ENCODE data around the gene RNU5B-1. TPM values are rescaled to one million over a fixed set of nuclear protein-coding genes. Genes with fewer than 3 reads are reported as not detected.

RNU5B-1 gene
- total RNA-seq, 3 donors from 2014 or later = not detected

DNA sequence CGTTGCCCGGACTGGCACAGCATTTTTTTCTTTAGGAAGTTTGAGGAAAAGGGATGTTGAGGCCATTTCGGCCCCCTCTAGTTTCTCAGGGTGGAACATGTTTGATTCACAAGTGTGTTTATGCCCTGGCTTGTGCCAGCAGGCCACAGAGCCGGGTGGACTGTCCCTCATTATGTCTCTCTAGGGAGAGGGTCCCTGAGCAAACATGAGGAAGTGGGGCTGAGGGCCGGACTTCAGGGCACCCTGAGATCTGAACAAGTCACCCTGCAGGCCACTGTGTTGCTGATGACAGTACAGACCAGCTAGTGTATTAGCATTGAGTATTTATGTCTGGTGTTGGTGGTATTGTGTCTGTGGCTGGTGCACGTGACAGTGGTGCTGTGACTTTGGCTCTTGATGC, 34.9 kb downstream of the RNU5B-1 start:
- H3K36me3 ChIP-seq = no peaks in the 10 kb centered on the region
- no peaks in the 10 kb centered on the region for H3K4me1 ChIP-seq
- intact Hi-C loops (cut with DNase I; ENCODE audit: low total_unique reads) = no loop called here
- H3K27me3 ChIP-seq = no peaks in the 10 kb centered on the region
- no peak for DNase-seq (ENCODE audit: low spot score in 2 of 2)
- no peaks in the 10 kb centered on the region for H3K9me3 ChIP-seq
- H3K27ac ChIP-seq = no peak overlapping the region
- no peak overlapping the region for H3K4me3 ChIP-seq
- TF ChIP-seq POLR2AphosphoS5 (IDR thresholded peaks at IDR 0.05) (no peak), POLR2A (IDR thresholded peaks at IDR 0.05) (no peak)
- TF ChIP-seq, protein P1, sequence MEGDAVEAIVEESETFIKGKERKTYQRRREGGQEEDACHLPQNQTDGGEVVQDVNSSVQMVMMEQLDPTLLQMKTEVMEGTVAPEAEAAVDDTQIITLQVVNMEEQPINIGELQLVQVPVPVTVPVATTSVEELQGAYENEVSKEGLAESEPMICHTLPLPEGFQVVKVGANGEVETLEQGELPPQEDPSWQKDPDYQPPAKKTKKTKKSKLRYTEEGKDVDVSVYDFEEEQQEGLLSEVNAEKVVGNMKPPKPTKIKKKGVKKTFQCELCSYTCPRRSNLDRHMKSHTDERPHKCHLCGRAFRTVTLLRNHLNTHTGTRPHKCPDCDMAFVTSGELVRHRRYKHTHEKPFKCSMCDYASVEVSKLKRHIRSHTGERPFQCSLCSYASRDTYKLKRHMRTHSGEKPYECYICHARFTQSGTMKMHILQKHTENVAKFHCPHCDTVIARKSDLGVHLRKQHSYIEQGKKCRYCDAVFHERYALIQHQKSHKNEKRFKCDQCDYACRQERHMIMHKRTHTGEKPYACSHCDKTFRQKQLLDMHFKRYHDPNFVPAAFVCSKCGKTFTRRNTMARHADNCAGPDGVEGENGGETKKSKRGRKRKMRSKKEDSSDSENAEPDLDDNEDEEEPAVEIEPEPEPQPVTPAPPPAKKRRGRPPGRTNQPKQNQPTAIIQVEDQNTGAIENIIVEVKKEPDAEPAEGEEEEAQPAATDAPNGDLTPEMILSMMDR (IDR thresholded peaks at IDR 0.05) = no peak

DNA sequence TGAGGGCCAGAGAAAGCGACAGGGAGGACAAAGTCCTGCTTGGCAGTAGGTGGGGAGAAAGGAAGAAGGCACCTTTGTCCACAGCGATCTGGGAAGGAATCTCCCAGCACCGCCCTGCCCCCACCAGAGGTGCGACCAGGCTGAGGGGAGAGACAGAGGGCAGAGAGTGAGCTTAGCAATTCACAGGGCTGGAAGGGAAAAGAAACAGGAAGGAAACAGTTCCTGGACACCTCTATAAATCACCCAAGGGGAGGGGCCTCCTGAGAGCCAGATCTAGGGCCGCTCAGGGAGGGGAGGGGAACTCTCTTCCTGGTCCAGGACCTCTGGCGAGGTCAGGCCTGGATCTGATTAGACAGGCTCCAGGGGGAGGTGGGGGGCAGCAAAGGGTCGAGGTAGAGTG, 35.4 kb downstream of the RNU5B-1 start:
- intact Hi-C loops (cut with DNase I; ENCODE audit: low total_unique reads) = no loop called here
- H3K27me3 ChIP-seq = no peaks in the 10 kb centered on the region
- no peaks in the 10 kb centered on the region for H3K36me3 ChIP-seq
- no peaks in the 10 kb centered on the region for H3K9me3 ChIP-seq
- no peak overlapping the region for H3K4me3 ChIP-seq
- DNase-seq (ENCODE audit: low spot score in 2 of 2) = no peak
- no peaks in the 10 kb centered on the region for H3K4me1 ChIP-seq
- no peak for TF ChIP-seq POLR2AphosphoS5 (IDR thresholded peaks at IDR 0.05)
- TF ChIP-seq, protein P1 (IDR thresholded peaks at IDR 0.05) = no peak
- no peak overlapping the region for H3K27ac ChIP-seq

DNA sequence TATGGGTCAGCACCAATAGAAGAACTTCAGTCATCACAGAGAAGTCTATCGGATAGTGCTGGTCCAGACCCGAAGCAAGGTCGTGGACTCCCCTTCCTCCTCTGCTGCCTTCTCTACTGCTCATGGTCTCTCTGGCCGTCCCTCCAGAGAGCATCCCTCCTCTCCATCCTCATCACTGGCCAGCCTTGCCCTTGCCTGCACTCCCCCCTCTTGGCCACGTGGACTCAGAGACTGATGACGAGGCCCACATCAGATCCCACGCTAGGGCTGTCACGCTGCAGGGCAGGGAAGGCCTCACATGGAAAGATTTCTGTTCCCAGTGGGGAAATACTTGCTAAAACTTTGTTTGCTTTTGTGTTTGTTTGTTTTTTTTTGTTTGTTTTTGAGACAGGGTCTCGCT, 38.0 kb downstream of the RNU5B-1 start:
- no peak for DNase-seq (ENCODE audit: low spot score in 2 of 2)
- intact Hi-C loops (cut with DNase I; ENCODE audit: low total_unique reads) = no loop called here

DNA sequence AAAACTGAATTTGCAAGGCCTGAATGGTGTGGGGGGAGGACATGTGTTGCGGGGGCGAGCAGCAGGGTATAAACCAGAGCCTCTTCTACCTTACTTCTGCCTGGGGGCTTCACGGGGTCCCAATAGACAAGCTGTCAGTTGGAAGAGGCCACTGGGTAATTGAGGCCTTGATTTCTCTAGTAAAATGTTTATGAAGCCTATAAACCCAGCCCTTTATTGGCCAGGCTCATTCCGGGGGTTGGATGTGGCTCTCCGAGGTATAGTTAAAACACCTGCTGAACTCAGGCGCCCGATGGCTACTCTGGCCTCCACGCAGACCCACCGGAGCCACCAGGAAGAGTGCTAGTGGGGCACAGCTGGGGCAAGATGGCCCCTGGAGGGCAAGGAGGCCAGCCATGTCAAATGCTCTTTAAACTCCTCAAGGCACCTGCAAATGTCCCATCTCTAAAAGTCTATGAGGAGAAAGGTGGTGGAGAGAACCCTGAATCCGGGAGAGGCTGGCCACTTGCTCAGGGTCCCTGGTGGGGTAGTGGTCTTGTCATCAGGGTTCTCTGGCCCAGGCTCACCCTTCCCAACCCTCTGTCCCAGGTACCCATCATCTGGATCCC, 39.0 kb downstream of the RNU5B-1 start:
- H3K9me3 ChIP-seq = no peaks in the 10 kb centered on the region
- H3K27me3 ChIP-seq = no peaks in the 10 kb centered on the region
- intact Hi-C loops (cut with DNase I; ENCODE audit: low total_unique reads) = no loop called here
- H3K36me3 ChIP-seq = no peaks in the 10 kb centered on the region
- no peak for DNase-seq (ENCODE audit: low spot score in 2 of 2)
- no peak overlapping the region for H3K27ac ChIP-seq
- no peaks in the 10 kb centered on the region for H3K4me1 ChIP-seq
- H3K4me3 ChIP-seq = no peak overlapping the region
- TF ChIP-seq POLR2A (IDR thresholded peaks at IDR 0.05) (no peak), POLR2AphosphoS5 (IDR thresholded peaks at IDR 0.05) (no peak)
- TF ChIP-seq, protein P1 (IDR thresholded peaks at IDR 0.05) = no peak

More for the DNA sequence above, 38.0 kb downstream of the RNU5B-1 start:
- H3K36me3 ChIP-seq = no peaks in the 10 kb centered on the region
- no peaks in the 10 kb centered on the region for H3K4me1 ChIP-seq
- H3K9me3 ChIP-seq = no peaks in the 10 kb centered on the region
- no peaks in the 10 kb centered on the region for H3K27me3 ChIP-seq
- H3K27ac ChIP-seq = no peak overlapping the region
- H3K4me3 ChIP-seq = no peak overlapping the region
- TF ChIP-seq, protein P1 (IDR thresholded peaks at IDR 0.05) = no peak
- TF ChIP-seq POLR2A (IDR thresholded peaks at IDR 0.05) (no peak), POLR2AphosphoS5 (IDR thresholded peaks at IDR 0.05) (no peak)

DNA sequence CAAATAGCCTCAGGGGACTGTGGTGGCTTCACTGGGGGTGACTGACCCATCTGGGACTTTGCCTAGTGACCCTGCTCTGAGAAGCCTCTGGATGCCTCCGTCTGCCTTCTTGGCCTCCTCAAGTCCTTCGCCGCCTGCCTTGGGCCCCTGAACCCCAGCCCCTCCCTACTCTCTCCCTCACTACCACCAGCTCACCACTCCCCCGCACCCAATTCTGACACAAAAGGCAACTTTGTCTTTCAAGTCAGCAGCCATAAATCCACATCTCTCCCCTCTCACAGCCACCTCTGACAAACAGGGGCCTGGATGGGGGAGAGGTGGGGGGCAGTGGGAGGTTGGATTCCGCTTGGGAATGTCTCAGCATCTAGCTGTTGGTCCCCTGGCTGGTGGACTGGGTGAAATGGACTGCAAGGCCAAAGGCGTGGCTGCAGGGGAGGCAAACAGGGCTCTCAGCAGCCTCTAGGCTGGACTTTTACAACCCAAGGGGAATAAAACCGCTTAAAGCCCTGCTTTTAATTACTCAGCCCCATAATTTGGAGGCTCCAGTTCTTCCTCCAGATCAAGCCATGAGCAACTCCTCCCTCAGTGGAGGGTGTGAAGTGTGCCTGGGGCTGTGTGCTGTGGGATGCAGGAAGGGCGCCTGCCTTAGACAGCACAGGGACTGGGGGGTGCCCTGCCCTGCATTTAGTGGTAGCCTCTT, 39.9 kb downstream of the RNU5B-1 start:
- H3K27ac ChIP-seq = no peak overlapping the region
- intact Hi-C loops (cut with DNase I; ENCODE audit: low total_unique reads) = no loop called here
- no peaks in the 10 kb centered on the region for H3K27me3 ChIP-seq
- no peak for TF ChIP-seq POLR2AphosphoS5 (IDR thresholded peaks at IDR 0.05)
- TF ChIP-seq, protein P1 (IDR thresholded peaks at IDR 0.05) = no peak
- no peak for DNase-seq (ENCODE audit: low spot score in 2 of 2)
- H3K4me3 ChIP-seq = no peak overlapping the region
- H3K36me3 ChIP-seq = no peaks in the 10 kb centered on the region
- no peaks in the 10 kb centered on the region for H3K9me3 ChIP-seq
- no peaks in the 10 kb centered on the region for H3K4me1 ChIP-seq
